Measurements from ENCODE around the gene CCT7. TPM values are rescaled to one million over a fixed set of nuclear protein-coding genes. Genes with fewer than 3 reads are reported as not detected.
"Not testable (repeated sequence)": the region's sequence is repeated elsewhere in the genome, so short reads cannot be mapped to it uniquely, and the experiment has no call there.

Gene CCT7
- total and polyA plus RNA-seq, 2 experiments from 2014 or later = 287 to 642 TPM

DNA sequence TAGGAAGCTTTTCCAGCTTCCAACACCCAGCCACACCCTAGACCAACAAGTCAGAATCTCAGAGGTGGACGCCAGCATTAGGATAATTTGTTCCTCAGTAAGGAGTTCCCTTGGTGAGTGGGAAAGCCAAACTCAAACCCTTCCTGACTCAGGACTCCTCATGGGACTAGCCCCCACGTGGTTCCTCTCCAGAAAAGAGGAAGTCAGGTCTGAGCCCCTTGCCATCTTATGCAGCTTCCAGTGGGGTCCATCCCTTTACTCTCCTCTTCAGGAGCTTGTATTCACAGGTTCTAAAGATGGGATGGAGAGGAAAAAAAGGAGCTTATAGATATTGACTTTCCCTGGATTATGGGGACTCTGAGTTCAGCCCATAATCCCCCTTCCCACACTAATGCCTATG lies 46.6 kb upstream of the CCT7 start (continued):
- no peak for TF ChIP-seq EZH2phosphoT487 (IDR thresholded peaks at IDR 0.05; ENCODE audit: unreplicated experiment)
- no peak for TF ChIP-seq ZNF331 (CRISPR knock-in tag; IDR thresholded peaks at IDR 0.05; ENCODE audit: low read depth)
- no peak for TF ChIP-seq NANOG (IDR thresholded peaks at IDR 0.05; ENCODE audit: borderline replicate concordance)

DNA sequence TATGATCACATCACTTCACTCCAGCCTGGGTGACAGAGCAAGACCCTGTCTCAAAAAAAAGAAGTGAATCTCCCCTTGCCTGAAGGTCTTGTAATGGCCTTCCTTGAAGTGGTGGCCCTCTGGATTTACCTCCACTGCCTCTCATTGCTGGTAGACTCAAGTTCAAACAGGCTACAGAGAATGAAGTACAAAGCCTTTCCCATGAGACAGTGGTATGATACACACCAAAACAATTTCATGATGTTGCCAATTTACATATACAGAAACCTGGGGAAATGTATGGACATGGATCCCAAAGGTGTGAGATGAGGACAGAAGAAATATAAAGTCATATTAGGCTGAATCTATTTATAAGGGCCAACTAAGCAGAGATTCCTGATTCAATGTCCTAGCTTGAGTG lies 36.5 kb upstream of the CCT7 start:
- no peaks in the 10 kb centered on the region for H3K9me2 ChIP-seq (ENCODE audit: insufficient read depth)
- H3K9me3 Mint-ChIP-seq = peaks cover 5% of the 10 kb centered on the region; the same call in 1 of the 3 replicates
- ATAC-seq (no peak), DNase-seq (ENCODE audit: low spot score) (no peak)
- H3K27ac ChIP-seq (ENCODE audit: low read depth) = no peak overlapping the region
- H3K4me2 ChIP-seq = no peak overlapping the region
- TF ChIP-seq EZH2 (IDR thresholded peaks at IDR 0.05; ENCODE audit: low read depth, unreplicated experiment) = no peak
- no peaks in the 10 kb centered on the region for H3K36me3 Mint-ChIP-seq (ENCODE audit: low read depth)
- no peak overlapping the region for H3K27ac Mint-ChIP-seq
- H3K4me3 Mint-ChIP-seq = no peak overlapping the region
- no peaks in the 10 kb centered on the region for H3K79me2 ChIP-seq (replicated peaks; ENCODE audit: insufficient read depth)
- H2AFZ ChIP-seq = no peak overlapping the region
- H3F3A ChIP-seq (replicated peaks; ENCODE audit: low read depth) = no peaks in the 10 kb centered on the region
- H3K4me1 ChIP-seq (ENCODE audit: insufficient read depth) = peaks cover under 1% of the 10 kb centered on the region
- peaks cover 8% of the 10 kb centered on the region for H3K4me1 Mint-ChIP-seq
- H3K27me3 Mint-ChIP-seq (ENCODE audit: insufficient read depth, low read depth, poor library complexity) = peaks cover 19% of the 10 kb centered on the region
- H3K4me3 ChIP-seq = no peak overlapping the region
- no peaks in the 10 kb centered on the region for H3K36me3 ChIP-seq (ENCODE audit: insufficient read depth)
- no peaks in the 10 kb centered on the region for H4K20me1 ChIP-seq (replicated peaks; ENCODE audit: insufficient read depth)
- peaks cover 26% of the 10 kb centered on the region for H3K27me3 ChIP-seq (ENCODE audit: insufficient read depth)

DNA sequence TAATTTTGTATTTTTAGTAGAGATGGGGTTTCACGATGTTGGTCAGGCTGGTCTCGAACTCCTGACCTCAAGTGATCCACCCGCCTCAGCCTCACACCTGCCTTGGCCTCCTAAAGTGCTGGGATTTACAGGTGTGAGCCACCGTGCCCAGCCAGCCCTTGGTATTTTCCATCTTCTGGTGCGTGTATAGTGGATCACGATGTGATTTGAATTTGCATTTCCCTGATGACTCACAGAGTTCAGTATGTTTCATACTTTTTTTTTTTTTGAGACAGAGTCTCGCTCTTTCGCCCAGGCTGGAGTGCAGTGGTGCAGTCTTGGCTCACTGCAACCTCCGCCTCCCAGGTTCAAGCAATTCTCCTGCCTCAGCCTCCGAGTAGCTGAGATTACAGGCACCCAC lies 33.8 kb upstream of the CCT7 start:
- not testable (repeated sequence) for H3K27ac ChIP-seq (ENCODE audit: low read depth); H3K4me1 ChIP-seq (ENCODE audit: insufficient read depth); H3F3A ChIP-seq (replicated peaks; ENCODE audit: low read depth); H3K36me3 Mint-ChIP-seq (ENCODE audit: low read depth); H4K20me1 ChIP-seq (replicated peaks; ENCODE audit: insufficient read depth); H3K4me3 ChIP-seq; H3K4me1 Mint-ChIP-seq; H3K4me2 ChIP-seq; H3K27ac Mint-ChIP-seq; H3K9me2 ChIP-seq (ENCODE audit: insufficient read depth); ATAC-seq; DNase-seq (ENCODE audit: low spot score); H3K9me3 Mint-ChIP-seq; H2AFZ ChIP-seq; H3K36me3 ChIP-seq (ENCODE audit: insufficient read depth); H3K4me3 Mint-ChIP-seq; H3K79me2 ChIP-seq (replicated peaks; ENCODE audit: insufficient read depth)
- H3K27me3 Mint-ChIP-seq (ENCODE audit: insufficient read depth, low read depth, poor library complexity) = peaks cover 45% of the 10 kb centered on the region
- H3K27me3 ChIP-seq (ENCODE audit: insufficient read depth) = peaks cover 53% of the 10 kb centered on the region

DNA sequence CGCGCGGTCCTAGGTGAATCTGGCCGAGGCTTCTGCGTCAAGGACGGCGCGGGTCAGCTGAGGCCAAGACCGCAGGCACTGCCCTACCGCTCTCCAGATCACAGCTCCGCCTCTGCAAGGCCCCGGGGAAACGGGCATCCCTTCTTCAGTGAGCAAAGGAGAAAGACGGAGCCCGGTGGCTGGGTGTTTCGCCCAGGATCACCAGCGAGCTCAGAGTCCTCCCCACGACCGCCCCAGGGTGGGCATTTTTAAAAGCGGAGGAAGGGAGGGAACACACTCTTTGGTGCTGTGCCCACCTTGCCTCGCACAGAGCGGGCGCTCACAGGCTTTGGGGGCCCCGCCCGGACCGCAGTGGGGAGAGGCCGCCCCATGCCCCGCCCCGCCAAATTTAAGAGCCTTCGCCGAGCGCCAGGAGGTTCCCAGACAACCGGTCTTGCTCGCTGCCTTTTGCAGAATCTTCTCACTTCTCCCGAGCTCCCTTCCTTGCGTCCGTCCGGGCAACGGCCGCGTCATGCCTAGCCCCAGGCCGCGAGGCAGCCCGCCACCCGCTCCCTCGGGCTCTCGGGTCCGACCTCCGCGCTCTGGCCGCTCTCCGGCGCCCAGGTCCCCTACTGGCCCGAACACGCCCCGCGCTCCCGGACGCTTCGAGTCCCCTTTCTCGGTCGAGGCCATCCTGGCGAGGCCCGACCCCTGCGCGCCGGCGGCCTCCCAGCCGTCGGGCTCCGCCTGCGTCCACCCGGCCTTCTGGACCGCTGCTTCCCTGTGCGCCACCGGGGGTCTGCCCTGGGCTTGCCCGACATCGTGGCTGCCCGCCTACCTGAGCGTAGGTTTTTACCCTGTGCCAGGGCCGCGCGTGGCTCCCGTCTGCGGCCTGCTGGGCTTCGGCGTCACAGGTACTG lies 31.7 kb upstream of the CCT7 start, which contains the start of gene NOTO:
Gene NOTO (plus strand): TSS at position 419 of the 899 bp plus-strand sequence. CDS start 93 bp downstream, at position 512.
- peak within 1 kb of the TSS; percentile 66 for H3K4me3 ChIP-seq
- H4K20me1 ChIP-seq (replicated peaks; ENCODE audit: insufficient read depth) = no peaks in the 10 kb centered on the region
- peaks cover 5% of the 10 kb centered on the region; the same call in 1 of the 3 replicates for H3K9me3 Mint-ChIP-seq
- H3K4me2 ChIP-seq = peak within 1 kb of the TSS; percentile 85
- no peaks in the 10 kb centered on the region for H3K9me2 ChIP-seq (ENCODE audit: insufficient read depth)
- H3K27ac ChIP-seq (ENCODE audit: low read depth) = no peak within 1 kb of the TSS
- DNase-seq (ENCODE audit: low spot score) (peak; percentile 82), ATAC-seq (peak; percentile 78)
- H3K4me1 Mint-ChIP-seq = peaks cover 8% of the 10 kb centered on the region
- no peaks in the 10 kb centered on the region for H3K36me3 ChIP-seq (ENCODE audit: insufficient read depth)
- peak within 1 kb of the TSS; percentile 60 for H3K4me3 Mint-ChIP-seq
- peak within 1 kb of the TSS; percentile 95 for H2AFZ ChIP-seq
- no peaks in the 10 kb centered on the region for H3K79me2 ChIP-seq (replicated peaks; ENCODE audit: insufficient read depth)
- H3K27me3 Mint-ChIP-seq (ENCODE audit: insufficient read depth, low read depth, poor library complexity) = peaks cover 49% of the 10 kb centered on the region
- H3K36me3 Mint-ChIP-seq (ENCODE audit: low read depth) = no peaks in the 10 kb centered on the region; the same call in 2 of the 3 replicates
- peaks cover 63% of the 10 kb centered on the region for H3K27me3 ChIP-seq (ENCODE audit: insufficient read depth)
- no peaks in the 10 kb centered on the region for H3F3A ChIP-seq (replicated peaks; ENCODE audit: low read depth)
- H3K4me1 ChIP-seq (ENCODE audit: insufficient read depth) = no peaks in the 10 kb centered on the region
- no peak within 1 kb of the TSS for H3K27ac Mint-ChIP-seq
- peak; percentile 51 for TF ChIP-seq POLR2AphosphoS5 (IDR thresholded peaks at IDR 0.05; ENCODE audit: low read depth)
- TF ChIP-seq, protein P1, sequence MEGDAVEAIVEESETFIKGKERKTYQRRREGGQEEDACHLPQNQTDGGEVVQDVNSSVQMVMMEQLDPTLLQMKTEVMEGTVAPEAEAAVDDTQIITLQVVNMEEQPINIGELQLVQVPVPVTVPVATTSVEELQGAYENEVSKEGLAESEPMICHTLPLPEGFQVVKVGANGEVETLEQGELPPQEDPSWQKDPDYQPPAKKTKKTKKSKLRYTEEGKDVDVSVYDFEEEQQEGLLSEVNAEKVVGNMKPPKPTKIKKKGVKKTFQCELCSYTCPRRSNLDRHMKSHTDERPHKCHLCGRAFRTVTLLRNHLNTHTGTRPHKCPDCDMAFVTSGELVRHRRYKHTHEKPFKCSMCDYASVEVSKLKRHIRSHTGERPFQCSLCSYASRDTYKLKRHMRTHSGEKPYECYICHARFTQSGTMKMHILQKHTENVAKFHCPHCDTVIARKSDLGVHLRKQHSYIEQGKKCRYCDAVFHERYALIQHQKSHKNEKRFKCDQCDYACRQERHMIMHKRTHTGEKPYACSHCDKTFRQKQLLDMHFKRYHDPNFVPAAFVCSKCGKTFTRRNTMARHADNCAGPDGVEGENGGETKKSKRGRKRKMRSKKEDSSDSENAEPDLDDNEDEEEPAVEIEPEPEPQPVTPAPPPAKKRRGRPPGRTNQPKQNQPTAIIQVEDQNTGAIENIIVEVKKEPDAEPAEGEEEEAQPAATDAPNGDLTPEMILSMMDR (conservative IDR thresholded peaks at IDR 0.05; ENCODE audit: low read depth in 2 of 2) = no peak
- peak; percentile 42 for TF ChIP-seq EZH2 (IDR thresholded peaks at IDR 0.05; ENCODE audit: low read depth, unreplicated experiment)
